ENCODE measurements around the gene IFT172.
A peak's percentile ranks its signal among the peaks of the same experiment; 100 is the strongest.

The IFT172 gene

GRCh38 chr2:27422958-27423357 lies 66.6 kb downstream of the IFT172 start:
- no peak for DNase-seq

DNA sequence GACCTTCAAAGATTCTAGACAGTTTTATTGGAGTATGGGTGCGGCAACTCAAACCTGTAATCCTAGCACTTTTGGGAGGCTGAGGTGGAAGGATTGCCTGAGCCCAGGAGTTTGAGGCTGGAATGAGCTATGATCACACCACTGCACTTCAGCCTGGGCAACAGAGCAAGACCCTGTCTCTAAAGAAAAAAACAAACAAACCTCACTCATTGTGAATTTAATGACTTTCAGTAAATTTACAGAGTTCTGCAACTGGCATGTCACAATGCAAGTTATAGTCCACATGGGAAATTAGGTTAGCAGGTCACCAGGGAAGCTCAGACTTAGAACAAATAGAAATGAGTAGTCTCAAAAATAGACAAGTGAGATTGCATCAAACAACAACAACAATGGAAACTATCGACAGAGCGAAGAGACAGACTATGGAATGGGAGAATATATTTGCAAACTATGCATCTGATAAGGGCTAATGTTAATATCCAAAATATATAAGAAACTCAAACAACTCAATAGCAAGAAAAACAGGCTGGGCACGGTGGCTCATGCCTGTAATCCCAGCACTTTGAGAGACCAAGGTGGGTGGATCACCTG lies 67.8 kb downstream of the IFT172 start:
- no peak for DNase-seq

- DNase-seq: no peak
Observed at GRCh38 chr2:27420996-27421395, 68.5 kb downstream of the IFT172 start.

DNA sequence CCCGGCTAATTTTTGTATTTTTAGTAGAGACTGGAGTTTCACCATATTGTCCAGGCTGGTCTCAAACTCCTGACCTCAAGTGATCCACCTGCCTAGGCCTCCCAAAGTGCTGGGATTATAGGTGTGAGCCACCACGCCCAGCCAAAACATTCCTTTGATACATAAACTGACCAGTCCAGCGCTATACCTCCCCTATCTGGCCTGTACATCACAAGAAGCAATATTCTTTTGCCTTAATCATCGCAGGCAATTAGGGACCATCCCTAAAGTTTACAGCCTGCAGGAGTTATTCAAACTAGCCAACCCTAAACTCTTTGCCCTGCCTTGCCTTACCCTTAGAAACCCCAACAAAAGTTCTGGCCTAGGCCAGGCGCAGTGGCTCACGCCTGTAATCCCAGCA lies 73.4 kb downstream of the IFT172 start:
- no peak for DNase-seq

GRCh38 chr2:27412419-27413152 lies 77.0 kb downstream of the IFT172 start:
- DNase-seq: no peak

GRCh38 chr2:27409321-27410073 lies 80.0 kb downstream of the IFT172 start, which contains the start of gene PPM1G:
PPM1G (minus strand) TSS chr2:27409591; CDS start chr2:27409422, 169 bp downstream.
- DNase-seq: peak; percentile 97

- DNase-seq: no peak
Observed at GRCh38 chr2:27408601-27409320, 80.8 kb downstream of the IFT172 start.

GRCh38 chr2:27407798-27408491 lies 81.6 kb downstream of the IFT172 start:
- no peak for DNase-seq

- no peak for DNase-seq
Observed at GRCh38 chr2:27400348-27401135, 89.0 kb downstream of the IFT172 start.

DNA sequence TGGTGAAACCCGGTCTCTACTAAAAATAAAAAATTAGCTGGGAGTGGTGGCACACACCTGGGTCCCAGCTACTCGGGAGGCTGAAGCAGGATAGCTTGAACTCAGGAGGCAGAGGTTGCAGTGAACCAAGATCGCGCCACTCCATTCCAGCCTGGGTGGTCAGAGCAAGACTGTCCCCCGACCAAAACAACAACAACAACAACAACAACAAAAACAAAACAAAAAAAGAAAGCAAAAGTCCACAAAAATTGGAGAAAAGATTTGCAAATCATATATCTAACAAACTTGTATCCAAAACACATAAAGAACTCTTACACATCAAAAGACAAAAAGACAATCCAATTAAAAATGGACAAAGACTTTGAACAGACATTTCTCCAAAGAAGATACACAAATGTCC lies 90.6 kb downstream of the IFT172 start:
- no peak for DNase-seq

Measured in activated CD4-positive, alpha-beta T cell treated with anti-CD3 and anti-CD28 coated beads, Interleukin-2, amount 50 U/mL, for 1 hour (primary cell).